IMR-90 (cell line): Measurements from ENCODE around the gene SLC27A4. TPM values are rescaled to one million over a fixed set of nuclear protein-coding genes. Genes with fewer than 3 reads are reported as not detected.

Experiments
- ATAC-seq: fragments of 200-7000 bp; cut with Tn5 transposase; 2 replicates; pipeline ENCODE4 v1.9.1; 2020; ENCODE audit warnings: low read depth, mild to moderate bottlenecking, moderate library complexity
- BruUV-seq: library from RNA; stranded (reverse); fragments of 400-500 nt; replicated peaks from 2 replicates; lab custom pipeline; 2021; lab: Mats Ljungman, UMichigan
- CTCF ChIA-PET: fragments of 300-600 bp; formaldehyde crosslinking; extraction: SDS; loops from one replicate; lab custom pipeline; 2021; ENCODE audit warnings: antibody characterized with exemption; lab: Yijun Ruan, JAX
- POLR2A ChIA-PET: fragments of 300-600 bp; sonication (Branson Sonifier 250); formaldehyde crosslinking; loops from one replicate; lab custom pipeline; 2022; ENCODE audit warnings: antibody characterized with exemption; ENCODE audit not compliant: unreplicated experiment; lab: Charles Lee
- DNase-seq: peaks from one replicate; pipeline ENCODE4 v3.0.0; 2013
- H2AFZ ChIP-seq: replicated peaks from 2 replicates; pipeline ENCODE3; 2013; ENCODE audit warnings: low read length, mild to moderate bottlenecking; ENCODE audit not compliant: poor library complexity
- H2AK5ac ChIP-seq: 2 replicates; pipeline ENCODE4 v1.6.1; 2013; ENCODE audit warnings: low read depth, low read length, inconsistent platforms
- H2AK9ac ChIP-seq: replicated peaks from 2 replicates; pipeline ENCODE3; 2013; ENCODE audit warnings: mild to moderate bottlenecking, low read depth, low read length, moderate library complexity; ENCODE audit not compliant: poor library complexity
- H2BK120ac ChIP-seq: 2 replicates; pipeline ENCODE4 v1.6.1; 2013; ENCODE audit warnings: low read depth, low read length, inconsistent platforms
- H2BK15ac ChIP-seq: 3 replicates; pipeline ENCODE4 v1.6.1; 2013; ENCODE audit warnings: low read depth, low read length, inconsistent platforms
- H2BK20ac ChIP-seq: 2 replicates; pipeline ENCODE4 v1.6.1; 2013; ENCODE audit warnings: low read depth, mild to moderate bottlenecking, inconsistent platforms, low read length, moderate library complexity
- H2BK5ac ChIP-seq: 2 replicates; pipeline ENCODE4 v1.6.1; 2013; ENCODE audit warnings: mild to moderate bottlenecking, low read depth, low read length, inconsistent platforms; ENCODE audit not compliant: poor library complexity, severe bottlenecking
- H3K14ac ChIP-seq: replicated peaks from 2 replicates; pipeline ENCODE4 v1.6.1; 2013; ENCODE audit warnings: low read depth, low read length, inconsistent platforms
- H3K18ac ChIP-seq: 2 replicates; pipeline ENCODE4 v1.6.1; 2013; ENCODE audit warnings: low read depth, low read length, control low read depth
- H3K23ac ChIP-seq: 2 replicates; pipeline ENCODE4 v1.6.1; 2013; ENCODE audit warnings: low read depth, low read length, inconsistent platforms
- H3K27ac ChIP-seq: 2 replicates; pipeline ENCODE4 v1.5.1; 2013; ENCODE audit warnings: mild to moderate bottlenecking, control low read depth, low read length; ENCODE audit not compliant: insufficient read depth
- H3K27me3 ChIP-seq: 2 replicates; pipeline ENCODE4 v1.6.1; 2013; ENCODE audit warnings: low read length; ENCODE audit not compliant: control insufficient read depth, insufficient read depth
- H3K36me3 ChIP-seq: 2 replicates; pipeline ENCODE4 v1.6.1; 2013; ENCODE audit warnings: low read length, mixed read lengths; ENCODE audit not compliant: control insufficient read depth, insufficient read depth
- H3K4ac ChIP-seq: 2 replicates; pipeline ENCODE4 v1.6.1; 2013; ENCODE audit warnings: low read depth, low read length, inconsistent platforms
- H3K4me1 ChIP-seq: 2 replicates; pipeline ENCODE4 v1.6.1; 2013; ENCODE audit warnings: low read length, mixed read lengths; ENCODE audit not compliant: control insufficient read depth, insufficient read depth
- H3K4me2 ChIP-seq: 2 replicates; pipeline ENCODE4 v1.6.1; 2013; ENCODE audit warnings: low read depth, mild to moderate bottlenecking, control low read depth, low read length, moderate library complexity
- H3K4me3 ChIP-seq: 2 replicates; pipeline ENCODE4 v1.5.1; 2013; ENCODE audit warnings: low read depth, mild to moderate bottlenecking, control low read depth, low read length, moderate library complexity; ENCODE audit not compliant: insufficient read depth
- H3K56ac ChIP-seq: 2 replicates; pipeline ENCODE4 v1.6.1; 2013; ENCODE audit warnings: low read length, inconsistent platforms; ENCODE audit not compliant: insufficient read depth; ENCODE audit errors: extremely low read depth
- H3K79me1 ChIP-seq, 2 experiments: 2 replicates each; pipeline ENCODE4 v1.6.1; 2013; ENCODE audit warnings: low read length in 2 of 2, inconsistent platforms in 1 of 2, low read depth in 1 of 2
- H3K9ac ChIP-seq: 2 replicates; pipeline ENCODE4 v1.6.1; 2013; ENCODE audit warnings: low read depth, low read length, control low read depth
- H3K9me1 ChIP-seq: 2 replicates; pipeline ENCODE4 v1.6.1; 2013; ENCODE audit warnings: low read length, inconsistent platforms; ENCODE audit not compliant: insufficient read depth
- H3K9me3 ChIP-seq: 2 replicates; pipeline ENCODE4 v1.6.1; 2013; ENCODE audit warnings: low read length; ENCODE audit not compliant: control insufficient read depth, insufficient read depth
- H4K20me1 ChIP-seq: 2 replicates; pipeline ENCODE4 v1.6.1; 2013; ENCODE audit warnings: low read length, inconsistent platforms; ENCODE audit not compliant: insufficient read depth
- H4K5ac ChIP-seq: 2 replicates; pipeline ENCODE4 v1.6.1; 2013; ENCODE audit warnings: mild to moderate bottlenecking, low read depth, low read length, control low read depth
- H4K8ac ChIP-seq, 2 experiments: 2 replicates each; pipeline ENCODE4 v1.6.1; 2013; ENCODE audit warnings: low read depth in 2 of 2, low read length in 2 of 2, control low read depth in 1 of 2, inconsistent platforms in 1 of 2
- H4K91ac ChIP-seq: 2 replicates; pipeline ENCODE4 v1.6.1; 2013; ENCODE audit warnings: low read depth, low read length, inconsistent platforms; ENCODE audit not compliant: insufficient read depth
- CTCF ChIP-seq: conservative IDR thresholded peaks from 2 replicates; pipeline ENCODE4 v1.5.1; 2012; ENCODE audit warnings: mild to moderate bottlenecking, low read depth, low read length, improper control_type of control experiment
- POLR2A ChIP-seq: IDR thresholded peaks from 2 replicates; pipeline ENCODE4 v1.6.1; 2012; ENCODE audit warnings: mild to moderate bottlenecking, low read depth, low read length
- RAD21 ChIP-seq: IDR thresholded peaks from 2 replicates; pipeline ENCODE4 v1.6.1; 2012; ENCODE audit warnings: low read length, improper control_type of control experiment
- SMC3 ChIP-seq: fragments of 150-350 bp; IDR thresholded peaks from 2 replicates; pipeline ENCODE4 v1.6.1; 2016; ENCODE audit warnings: low read depth, mild to moderate bottlenecking, antibody characterized with exemption, low read length, moderate library complexity
- WGBS, 2 experiments: methylation state at CpG; one replicate each; pipeline versions ENCODE4 v1.1.5 to v1.1.7; 2013; ENCODE audit warnings: missing lambda C conversion rate in 2 of 2; ENCODE audit not compliant: insufficient read length in 1 of 2; ENCODE audit errors: extremely low coverage in 2 of 2; 5-methylcytosine and 5-hydroxymethylcytosine counted together
- dilution Hi-C: fragments of 300-500 bp; cut with HindIII; formaldehyde crosslinking; loops from one replicate; pipeline ENCODE4 v1.14.3; 2018; ENCODE audit warnings: low sequenced_read_pairs; ENCODE audit not compliant: unreplicated experiment
- in situ Hi-C: fragments of 300-500 bp; cut with MboI; formaldehyde crosslinking; loops from 3 replicates; pipeline ENCODE4 v1.14.3; 2019; ENCODE audit warnings: low sequenced_read_pairs, inconsistent platforms, mixed read lengths
- intact Hi-C: fragments of 100-400 bp; cut with micrococcal nuclease; formaldehyde crosslinking; loops from 2 replicates; pipeline ENCODE4 v1.10.0; 2022
- polyA plus RNA-seq, 3 experiments: library from polyadenylated mRNA; depleted of rRNA; stranded (reverse); fragments of >200 nt; gene quantifications; 2 replicates each; pipeline ENCODE4 v1.2.3, GENCODE V29; 2012; ENCODE audit warnings: low replicate concordance in 1 of 3
- total RNA-seq: library from RNA; depleted of rRNA; stranded (reverse); fragments of >200 nt; gene quantifications from 2 replicates; pipeline ENCODE4 v1.2.3, GENCODE V29; 2012
- TF ChIP-seq, protein P1 (sequence below): fragments of 150-350 bp; IDR thresholded peaks from 2 replicates; pipeline ENCODE4 v1.6.1; 2017; ENCODE audit warnings: mild to moderate bottlenecking, antibody characterized with exemption, low read length, low read depth

SLC27A4 gene
- total and polyA plus RNA-seq, 2 of the 4 experiments (the other 2 are of a cell fraction) = 9.7 to 13.7 TPM

GRCh38 chr9:128343855-128344254, 3.5 kb downstream of the SLC27A4 start:
- Histone ChIP-seq H2BK15ac (no peak overlapping the region), H2AFZ (no peak overlapping the region), H4K91ac (no peak overlapping the region), H3K23ac (no peak overlapping the region), H3K14ac (no peak overlapping the region), H4K20me1 (peaks cover 3% of the 10 kb centered on the region; the same call in 1 of the 2 replicates), H2AK5ac (no peak overlapping the region), H3K79me1 (peaks cover 4 to 29% of the 10 kb centered on the region in 2 experiments; a peak in 3 of 4 replicates), H3K56ac (no peak overlapping the region), H3K27me3 (no peaks in the 10 kb centered on the region), H3K9me1 (peaks cover 8% of the 10 kb centered on the region), H3K18ac (no peak overlapping the region), H3K9me3 (no peaks in the 10 kb centered on the region), H4K8ac (no peak overlapping the region), H3K9ac (no peak overlapping the region), H3K36me3 (peaks cover 32% of the 10 kb centered on the region), H3K27ac (no peak overlapping the region), H3K4me2 (no peak overlapping the region), H2BK20ac (no peak overlapping the region), H3K4me3 (no peak overlapping the region), H3K4me1 (peaks cover 4% of the 10 kb centered on the region; the same call in 1 of the 2 replicates), H2BK120ac (no peak overlapping the region), H2BK5ac (no peak overlapping the region), H3K4ac (no peak overlapping the region), H2AK9ac (no peak overlapping the region), H4K5ac (no peak overlapping the region)
- TF ChIP-seq POLR2A = no peak
- TF ChIP-seq CTCF = no peak
- TF ChIP-seq RAD21 = no peak
- TF ChIP-seq, protein P1, sequence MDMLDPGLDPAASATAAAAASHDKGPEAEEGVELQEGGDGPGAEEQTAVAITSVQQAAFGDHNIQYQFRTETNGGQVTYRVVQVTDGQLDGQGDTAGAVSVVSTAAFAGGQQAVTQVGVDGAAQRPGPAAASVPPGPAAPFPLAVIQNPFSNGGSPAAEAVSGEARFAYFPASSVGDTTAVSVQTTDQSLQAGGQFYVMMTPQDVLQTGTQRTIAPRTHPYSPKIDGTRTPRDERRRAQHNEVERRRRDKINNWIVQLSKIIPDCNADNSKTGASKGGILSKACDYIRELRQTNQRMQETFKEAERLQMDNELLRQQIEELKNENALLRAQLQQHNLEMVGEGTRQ = no peak
- no peak for TF ChIP-seq SMC3
- BruUV-seq = no TSS peak
- ATAC-seq (no peak), DNase-seq (no peak)
- WGBS, 2 experiments = 93% methylated on average over 3 of the region's 4 CpGs; no CpG with 5 or more reads in 1 of the 2 experiments
- ChIA-PET POLR2A (no interaction called here), CTCF (no interaction called here)
- dilution Hi-C loops (no loop called here), in situ Hi-C loops (no loop called here), intact Hi-C loops (no loop called here)
